Measurements from ENCODE around the gene ARHGEF1.

ARHGEF1 gene

DNA sequence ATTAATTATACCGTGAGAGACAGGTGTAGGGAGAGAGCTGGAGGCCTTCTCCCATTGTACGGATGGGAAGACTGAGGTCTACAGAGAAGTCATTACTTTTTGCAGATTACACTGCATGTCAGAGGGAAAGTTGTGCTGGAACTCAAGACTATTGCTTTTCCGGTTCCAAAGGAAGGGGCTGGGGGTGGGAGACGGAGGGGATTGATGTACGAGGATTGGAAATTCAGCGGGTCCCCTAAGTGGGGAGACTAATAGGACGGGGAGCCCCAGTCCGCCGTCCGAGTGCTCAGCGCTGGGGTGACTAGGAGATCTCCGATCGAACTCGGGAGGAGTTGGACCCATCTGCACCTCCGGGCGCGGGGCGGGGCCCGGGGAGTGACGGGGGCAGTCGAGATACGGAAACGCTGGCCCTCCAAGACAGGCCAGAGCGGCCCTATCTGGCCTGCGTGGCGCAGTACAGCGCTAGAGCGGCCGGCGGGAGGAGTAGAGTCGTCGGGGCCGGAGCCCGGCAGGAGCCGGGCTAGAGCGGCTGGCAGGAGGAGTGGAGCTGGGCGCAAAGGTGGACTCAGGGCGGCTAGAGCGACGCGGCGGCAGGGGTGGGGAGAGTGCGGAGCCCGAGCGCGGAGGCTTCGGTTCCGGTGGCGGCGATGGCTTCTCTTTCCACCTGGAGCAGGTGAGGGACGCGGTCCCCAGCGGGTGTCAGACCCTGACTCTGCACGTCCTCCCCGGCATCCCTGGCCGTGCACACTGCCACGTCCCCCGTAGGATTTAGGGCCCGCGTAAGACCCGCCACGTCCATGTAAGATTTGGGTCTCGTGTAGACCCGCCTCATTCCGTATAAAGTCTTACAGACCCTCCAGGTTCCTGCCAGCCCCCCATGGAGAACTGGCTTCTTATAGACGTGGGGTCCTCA is 1.1 kb downstream of the ARHGEF1 start:
- Histone ChIP-seq H3K4me1 (ENCODE audit: control insufficient read depth in 2 of 2, insufficient read depth in 2 of 2, low read length in 2 of 2) (peaks cover 24 to 43% of the 10 kb centered on the region in 2 donors), H3K9ac (ENCODE audit: low read depth in 1 of 2, low read length in 2 of 2) (peak overlapping the region; percentile 92 to 94), H3K27ac (ENCODE audit: low read depth in 2 of 2, low read length in 2 of 2) (peak overlapping the region; percentile 81 to 87), H3K27me3 (ENCODE audit: control insufficient read depth in 2 of 2, insufficient read depth in 2 of 2, low read length in 2 of 2) (no peaks in the 10 kb centered on the region), H3K4me3 (ENCODE audit: low read length in 2 of 2) (peak overlapping the region; percentile 93 to 97), H3K36me3 (ENCODE audit: control insufficient read depth in 2 of 2, insufficient read depth in 2 of 2, low read length in 2 of 2) (peaks cover 3 to 4% of the 10 kb centered on the region in 2 donors), H3K9me3 (ENCODE audit: control insufficient read depth in 2 of 2, low read length in 2 of 2) (no peaks in the 10 kb centered on the region)

DNA sequence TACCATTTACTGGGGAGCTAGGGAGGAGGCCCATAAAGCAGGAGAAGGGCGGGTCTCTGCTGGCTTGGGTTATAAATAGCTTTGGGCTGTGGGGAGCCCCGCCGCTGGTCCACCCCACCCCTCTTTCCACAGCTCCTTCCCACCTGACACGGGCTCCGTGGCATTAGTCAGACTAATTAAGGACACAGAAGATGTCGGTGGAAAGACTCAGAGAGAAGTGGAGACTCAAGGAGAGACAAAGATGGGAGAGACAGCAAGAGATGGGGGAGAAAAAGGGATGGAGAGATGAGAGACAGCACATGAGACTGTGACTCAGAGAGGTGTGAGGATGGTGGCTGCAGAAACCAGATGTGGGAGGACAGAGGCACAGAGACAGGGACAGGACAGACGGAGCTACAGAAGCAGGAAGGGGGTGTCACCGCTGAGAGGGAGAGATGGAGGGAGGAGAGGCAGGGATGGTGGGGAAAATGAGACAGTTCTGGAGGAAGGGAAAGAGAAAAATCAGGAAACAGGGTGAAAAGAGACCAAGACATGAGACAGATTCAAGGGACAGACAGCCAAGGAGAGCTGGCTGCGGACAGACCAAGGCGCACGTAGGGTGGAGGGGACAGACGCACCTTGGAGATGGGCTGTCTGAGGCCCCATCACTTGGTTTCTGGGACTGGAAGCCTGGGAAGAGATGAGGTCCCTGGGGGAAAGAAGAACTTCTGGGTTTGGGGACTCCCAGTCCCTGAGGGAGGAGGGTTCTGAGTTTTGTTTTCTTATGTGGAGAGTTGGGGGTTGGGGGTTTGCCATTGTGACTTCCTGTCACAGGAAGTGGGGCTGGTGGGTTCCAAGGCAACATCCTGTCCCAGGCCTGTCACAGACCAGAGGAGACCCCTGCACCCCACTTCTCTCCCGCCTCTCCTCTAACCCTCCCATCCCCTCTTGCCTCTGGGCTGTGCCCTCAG is 4.1 kb downstream of the ARHGEF1 start:
- H3K9ac ChIP-seq (ENCODE audit: low read depth in 1 of 2, low read length in 2 of 2) = peak overlapping the region; percentile 2 to 60
- H3K4me1 ChIP-seq (ENCODE audit: control insufficient read depth in 2 of 2, insufficient read depth in 2 of 2, low read length in 2 of 2) = peaks cover 28 to 43% of the 10 kb centered on the region in 2 donors
- peak overlapping the region in 1 of 2 donors; percentile 72 for H3K4me3 ChIP-seq (ENCODE audit: low read length in 2 of 2)
- no peaks in the 10 kb centered on the region for H3K9me3 ChIP-seq (ENCODE audit: control insufficient read depth in 2 of 2, low read length in 2 of 2)
- H3K36me3 ChIP-seq (ENCODE audit: control insufficient read depth in 2 of 2, insufficient read depth in 2 of 2, low read length in 2 of 2) = peaks cover 9 to 19% of the 10 kb centered on the region in 2 donors
- no peaks in the 10 kb centered on the region for H3K27me3 ChIP-seq (ENCODE audit: control insufficient read depth in 2 of 2, insufficient read depth in 2 of 2, low read length in 2 of 2)
- H3K27ac ChIP-seq (ENCODE audit: low read depth in 2 of 2, low read length in 2 of 2) = peak overlapping the region; percentile 66 to 75

DNA sequence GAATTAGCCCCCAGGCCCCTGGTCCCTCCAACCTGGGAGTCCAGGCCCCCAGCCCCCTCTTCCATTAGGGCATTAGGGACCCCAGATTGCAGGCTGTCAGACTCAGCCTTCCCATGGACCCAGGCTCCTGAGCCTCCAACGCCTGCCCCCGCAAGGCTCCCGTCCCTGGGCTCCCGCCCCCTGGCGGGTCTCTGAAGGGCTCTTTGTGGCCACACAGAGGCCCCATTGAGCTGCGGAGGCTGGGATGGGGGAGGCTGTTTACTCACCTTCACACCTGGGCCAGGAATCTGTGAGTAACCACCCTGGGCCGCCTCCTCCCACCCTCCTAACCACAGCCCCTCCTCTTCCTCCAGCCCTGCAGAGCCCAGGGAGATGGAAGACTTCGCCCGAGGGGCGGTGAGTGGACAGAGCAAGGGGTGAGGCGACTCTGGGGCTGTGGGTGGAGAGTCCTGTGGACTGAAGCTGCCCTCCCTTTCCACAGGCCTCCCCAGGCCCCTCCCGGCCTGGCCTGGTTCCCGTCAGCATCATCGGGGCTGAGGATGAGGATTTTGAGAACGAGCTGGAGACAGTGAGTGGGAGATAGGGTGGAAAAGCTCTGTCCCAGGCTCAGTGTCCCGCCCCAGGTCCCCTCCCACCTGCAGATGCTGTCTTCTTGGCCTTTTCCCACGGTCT is 4.9 kb downstream of the ARHGEF1 start:
- Histone ChIP-seq H3K9ac (ENCODE audit: low read depth in 1 of 2, low read length in 2 of 2) (peak overlapping the region; percentile 2 to 32), H3K9me3 (ENCODE audit: control insufficient read depth in 2 of 2, low read length in 2 of 2) (no peaks in the 10 kb centered on the region), H3K27me3 (ENCODE audit: control insufficient read depth in 2 of 2, insufficient read depth in 2 of 2, low read length in 2 of 2) (no peaks in the 10 kb centered on the region), H3K27ac (ENCODE audit: low read depth in 2 of 2, low read length in 2 of 2) (peak overlapping the region; percentile 66 to 75), H3K4me1 (ENCODE audit: control insufficient read depth in 2 of 2, insufficient read depth in 2 of 2, low read length in 2 of 2) (peaks cover 28 to 39% of the 10 kb centered on the region in 2 donors), H3K36me3 (ENCODE audit: control insufficient read depth in 2 of 2, insufficient read depth in 2 of 2, low read length in 2 of 2) (peaks cover 17 to 25% of the 10 kb centered on the region in 2 donors), H3K4me3 (ENCODE audit: low read length in 2 of 2) (peak overlapping the region in 1 of 2 donors; percentile 72)

DNA sequence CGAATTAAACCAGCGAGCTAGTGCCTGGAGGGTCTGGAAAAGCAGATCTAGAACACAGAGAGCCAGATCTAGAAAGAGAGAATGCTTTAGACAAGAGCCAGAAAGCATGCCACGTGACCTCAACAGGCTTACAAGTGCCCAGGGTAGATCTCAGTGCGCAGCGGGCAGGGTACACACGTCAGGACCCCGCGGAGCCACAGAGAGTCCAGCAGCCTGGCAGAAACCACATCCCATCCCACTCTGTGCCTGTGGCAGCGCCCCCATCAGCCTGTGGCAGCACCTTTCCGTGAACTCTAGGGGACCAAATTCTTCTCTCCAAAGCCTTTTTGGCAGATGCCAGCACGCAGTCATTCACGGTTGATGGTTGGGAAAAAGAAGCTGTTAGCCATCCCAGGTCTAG is 5.9 kb downstream of the ARHGEF1 start:
- Histone ChIP-seq H3K27me3 (ENCODE audit: control insufficient read depth in 2 of 2, insufficient read depth in 2 of 2, low read length in 2 of 2) (no peaks in the 10 kb centered on the region), H3K4me1 (ENCODE audit: control insufficient read depth in 2 of 2, insufficient read depth in 2 of 2, low read length in 2 of 2) (peaks cover 28 to 33% of the 10 kb centered on the region in 2 donors), H3K9ac (ENCODE audit: low read depth in 1 of 2, low read length in 2 of 2) (no peak overlapping the region), H3K27ac (ENCODE audit: low read depth in 2 of 2, low read length in 2 of 2) (no peak overlapping the region), H3K36me3 (ENCODE audit: control insufficient read depth in 2 of 2, insufficient read depth in 2 of 2, low read length in 2 of 2) (peaks cover 19 to 27% of the 10 kb centered on the region in 2 donors), H3K4me3 (ENCODE audit: low read length in 2 of 2) (no peak overlapping the region), H3K9me3 (ENCODE audit: control insufficient read depth in 2 of 2, low read length in 2 of 2) (no peaks in the 10 kb centered on the region)

DNA sequence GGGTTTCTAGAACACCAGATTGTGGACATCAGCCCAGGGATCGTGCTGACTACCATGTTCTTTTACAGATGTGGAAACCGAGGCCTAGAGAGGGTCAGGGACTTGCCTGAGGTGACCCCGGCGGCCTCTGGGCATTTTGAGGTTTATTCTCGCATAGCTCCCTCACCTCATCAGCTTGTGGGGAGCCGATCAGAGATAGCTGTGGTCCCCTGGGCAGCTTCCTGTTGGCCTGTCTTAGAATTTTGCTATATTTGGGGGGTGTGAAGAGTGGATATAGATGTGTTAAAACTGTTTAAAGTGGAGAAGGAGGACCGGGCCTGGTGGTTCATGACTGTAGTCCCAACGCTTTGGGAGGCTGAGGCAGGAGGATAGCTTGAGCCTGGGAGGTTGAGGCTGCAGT is 6.9 kb downstream of the ARHGEF1 start:
- H3K4me3 ChIP-seq (ENCODE audit: low read length in 2 of 2) = no peak overlapping the region
- H3K4me1 ChIP-seq (ENCODE audit: control insufficient read depth in 2 of 2, insufficient read depth in 2 of 2, low read length in 2 of 2) = peaks cover 24 to 30% of the 10 kb centered on the region in 2 donors
- no peak overlapping the region for H3K27ac ChIP-seq (ENCODE audit: low read depth in 2 of 2, low read length in 2 of 2)
- no peaks in the 10 kb centered on the region for H3K27me3 ChIP-seq (ENCODE audit: control insufficient read depth in 2 of 2, insufficient read depth in 2 of 2, low read length in 2 of 2)
- no peaks in the 10 kb centered on the region for H3K9me3 ChIP-seq (ENCODE audit: control insufficient read depth in 2 of 2, low read length in 2 of 2)
- H3K9ac ChIP-seq (ENCODE audit: low read depth in 1 of 2, low read length in 2 of 2) = no peak overlapping the region
- peaks cover 25 to 34% of the 10 kb centered on the region in 2 donors for H3K36me3 ChIP-seq (ENCODE audit: control insufficient read depth in 2 of 2, insufficient read depth in 2 of 2, low read length in 2 of 2)

DNA sequence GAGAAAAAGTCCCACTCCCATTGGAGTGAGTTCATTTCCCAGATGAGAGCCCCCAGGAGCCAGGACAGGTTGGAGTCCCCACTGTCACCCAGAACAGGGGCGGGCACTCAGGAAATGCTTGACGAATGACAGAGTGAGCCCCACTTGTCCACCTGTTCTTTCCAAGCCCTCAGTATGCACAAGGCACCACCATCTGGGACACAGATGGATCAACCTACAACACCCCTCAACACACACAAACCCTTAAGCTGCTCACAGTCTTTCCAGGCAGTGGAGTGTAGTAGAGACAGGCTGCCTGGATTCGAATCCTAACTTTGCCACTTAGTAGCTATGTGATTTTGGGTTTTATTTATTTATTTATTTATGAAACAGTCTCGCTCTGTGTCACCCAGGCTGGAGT is 8.0 kb downstream of the ARHGEF1 start:
- Histone ChIP-seq H3K9ac (ENCODE audit: low read depth in 1 of 2, low read length in 2 of 2) (no peak overlapping the region), H3K9me3 (ENCODE audit: control insufficient read depth in 2 of 2, low read length in 2 of 2) (no peaks in the 10 kb centered on the region), H3K27ac (ENCODE audit: low read depth in 2 of 2, low read length in 2 of 2) (no peak overlapping the region), H3K4me3 (ENCODE audit: low read length in 2 of 2) (no peak overlapping the region), H3K27me3 (ENCODE audit: control insufficient read depth in 2 of 2, insufficient read depth in 2 of 2, low read length in 2 of 2) (no peaks in the 10 kb centered on the region), H3K4me1 (ENCODE audit: control insufficient read depth in 2 of 2, insufficient read depth in 2 of 2, low read length in 2 of 2) (peaks cover 17 to 23% of the 10 kb centered on the region in 2 donors), H3K36me3 (ENCODE audit: control insufficient read depth in 2 of 2, insufficient read depth in 2 of 2, low read length in 2 of 2) (peaks cover 34 to 42% of the 10 kb centered on the region in 2 donors)

DNA sequence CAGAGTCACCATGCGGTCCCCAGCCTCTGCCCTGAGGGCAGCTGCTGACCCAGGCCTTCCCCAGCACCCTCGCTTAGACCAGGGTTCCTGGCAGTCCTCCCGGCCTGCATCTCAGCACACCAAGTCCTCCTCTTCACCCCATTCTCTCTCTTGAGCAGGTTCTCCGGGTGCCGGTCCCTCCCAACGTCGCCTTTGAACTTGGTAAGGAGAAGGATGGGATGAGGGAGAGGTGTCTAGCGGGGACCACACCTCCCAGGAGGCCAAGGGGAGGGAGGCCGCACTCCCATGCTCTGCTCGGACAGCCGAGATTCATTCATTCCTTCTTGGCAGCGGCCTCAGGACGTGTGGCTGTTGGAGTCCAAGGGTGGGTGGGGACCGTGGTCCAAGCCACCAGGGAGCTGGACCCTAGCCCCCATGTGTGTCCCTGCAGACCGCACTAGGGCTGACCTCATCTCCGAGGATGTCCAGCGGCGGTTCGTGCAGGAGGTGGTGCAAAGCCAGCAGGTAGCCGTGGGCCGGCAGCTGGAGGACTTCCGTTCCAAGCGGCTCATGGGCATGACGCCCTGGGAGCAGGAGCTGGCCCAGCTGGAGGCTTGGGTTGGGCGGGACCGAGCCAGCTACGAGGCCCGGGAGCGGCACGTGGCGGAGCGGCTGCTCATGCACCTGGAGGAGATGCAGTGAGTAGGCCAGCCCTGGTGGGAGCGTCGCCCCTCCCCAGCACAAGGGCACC is 9.4 kb downstream of the ARHGEF1 start:
- no peaks in the 10 kb centered on the region for H3K27me3 ChIP-seq (ENCODE audit: control insufficient read depth in 2 of 2, insufficient read depth in 2 of 2, low read length in 2 of 2)
- no peaks in the 10 kb centered on the region for H3K9me3 ChIP-seq (ENCODE audit: control insufficient read depth in 2 of 2, low read length in 2 of 2)
- peaks cover 4 to 9% of the 10 kb centered on the region in 2 donors for H3K4me1 ChIP-seq (ENCODE audit: control insufficient read depth in 2 of 2, insufficient read depth in 2 of 2, low read length in 2 of 2)
- no peak overlapping the region for H3K27ac ChIP-seq (ENCODE audit: low read depth in 2 of 2, low read length in 2 of 2)
- no peak overlapping the region for H3K9ac ChIP-seq (ENCODE audit: low read depth in 1 of 2, low read length in 2 of 2)
- peaks cover 38 to 49% of the 10 kb centered on the region in 2 donors for H3K36me3 ChIP-seq (ENCODE audit: control insufficient read depth in 2 of 2, insufficient read depth in 2 of 2, low read length in 2 of 2)
- no peak overlapping the region for H3K4me3 ChIP-seq (ENCODE audit: low read length in 2 of 2)

DNA sequence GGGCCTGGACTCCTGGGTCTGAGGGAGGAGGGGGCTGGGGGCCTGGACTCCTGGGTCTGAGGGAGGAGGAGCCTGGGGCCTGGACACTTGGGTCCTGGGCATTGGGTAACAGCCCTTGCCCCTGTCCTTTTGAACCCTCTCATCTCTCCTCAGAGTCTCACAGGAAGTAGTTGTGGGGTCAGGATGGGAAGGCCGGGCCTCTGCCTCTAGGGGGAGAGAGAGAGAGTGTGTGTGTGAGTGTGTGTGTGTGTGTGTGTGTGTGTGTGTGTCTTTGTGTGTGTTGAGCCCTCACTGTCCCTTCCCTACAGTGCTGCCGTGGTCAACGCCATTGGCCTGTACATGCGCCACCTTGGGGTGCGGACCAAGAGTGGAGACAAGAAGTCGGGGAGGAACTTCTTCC is 10.9 kb downstream of the ARHGEF1 start:
- Histone ChIP-seq H3K4me3 (ENCODE audit: low read length in 2 of 2) (no peak overlapping the region), H3K27ac (ENCODE audit: low read depth in 2 of 2, low read length in 2 of 2) (no peak overlapping the region), H3K9me3 (ENCODE audit: control insufficient read depth in 2 of 2, low read length in 2 of 2) (no peaks in the 10 kb centered on the region), H3K4me1 (ENCODE audit: control insufficient read depth in 2 of 2, insufficient read depth in 2 of 2, low read length in 2 of 2) (peaks cover 0 to 4% of the 10 kb centered on the region in 2 donors), H3K36me3 (ENCODE audit: control insufficient read depth in 2 of 2, insufficient read depth in 2 of 2, low read length in 2 of 2) (peaks cover 37 to 55% of the 10 kb centered on the region in 2 donors), H3K9ac (ENCODE audit: low read depth in 1 of 2, low read length in 2 of 2) (no peak overlapping the region), H3K27me3 (ENCODE audit: control insufficient read depth in 2 of 2, insufficient read depth in 2 of 2, low read length in 2 of 2) (no peaks in the 10 kb centered on the region)

DNA sequence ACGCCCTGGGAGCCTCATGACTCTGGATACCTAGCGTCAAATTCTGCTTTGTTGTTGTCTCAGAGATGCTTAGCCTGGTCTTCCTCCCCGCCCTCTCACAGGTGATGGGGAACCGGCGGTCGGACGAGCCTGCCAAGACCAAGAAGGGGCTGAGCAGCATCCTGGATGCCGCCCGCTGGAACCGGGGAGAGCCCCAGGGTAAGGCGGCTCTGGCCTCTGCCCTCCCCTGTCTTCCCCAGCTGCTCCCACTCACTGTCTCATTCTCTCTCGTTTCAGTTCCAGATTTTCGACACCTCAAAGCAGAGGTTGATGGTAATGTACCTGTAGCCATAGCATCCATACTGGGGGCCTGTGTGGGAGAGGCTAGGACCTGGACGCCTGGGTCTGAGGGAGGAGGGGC is 11.4 kb downstream of the ARHGEF1 start:
- Histone ChIP-seq H3K36me3 (ENCODE audit: control insufficient read depth in 2 of 2, insufficient read depth in 2 of 2, low read length in 2 of 2) (peaks cover 37 to 55% of the 10 kb centered on the region in 2 donors), H3K4me1 (ENCODE audit: control insufficient read depth in 2 of 2, insufficient read depth in 2 of 2, low read length in 2 of 2) (peaks cover 0 to 4% of the 10 kb centered on the region in 2 donors), H3K9ac (ENCODE audit: low read depth in 1 of 2, low read length in 2 of 2) (no peak overlapping the region), H3K27ac (ENCODE audit: low read depth in 2 of 2, low read length in 2 of 2) (no peak overlapping the region), H3K9me3 (ENCODE audit: control insufficient read depth in 2 of 2, low read length in 2 of 2) (no peaks in the 10 kb centered on the region), H3K27me3 (ENCODE audit: control insufficient read depth in 2 of 2, insufficient read depth in 2 of 2, low read length in 2 of 2) (no peaks in the 10 kb centered on the region), H3K4me3 (ENCODE audit: low read length in 2 of 2) (no peak overlapping the region)

All from mucosa of rectum (tissue), 2 donors.